WI38 (cell line): ENCODE results near the gene NPHP4.

Experiments used
- H3K4me3 ChIP-seq: 2 replicates; pipeline ENCODE4 v1.5.1; 2011; ENCODE audit warnings: low read depth, mild to moderate bottlenecking, control low read depth, low read length
- CTCF ChIP-seq: IDR thresholded peaks from 2 replicates; pipeline ENCODE4 v1.5.1; 2012; ENCODE audit warnings: low read depth, mild to moderate bottlenecking, control low read depth, low read length

Gene NPHP4

GRCh38 chr1:5983361-5984103 lies 8.7 kb downstream of the NPHP4 start:
- no peak overlapping the region for H3K4me3 ChIP-seq
- TF ChIP-seq CTCF: no peak

GRCh38 chr1:5982868-5983267 lies 9.4 kb downstream of the NPHP4 start:
- no peak for TF ChIP-seq CTCF
- H3K4me3 ChIP-seq: no peak overlapping the region

GRCh38 chr1:5982276-5982675 lies 9.9 kb downstream of the NPHP4 start:
- TF ChIP-seq CTCF: no peak
- no peak overlapping the region for H3K4me3 ChIP-seq

GRCh38 chr1:5981009-5981380 lies 11.2 kb downstream of the NPHP4 start:
- TF ChIP-seq CTCF: no peak
- no peak overlapping the region for H3K4me3 ChIP-seq

- TF ChIP-seq CTCF: no peak
- H3K4me3 ChIP-seq: no peak overlapping the region
These were observed 11.8 kb downstream of the NPHP4 start for GRCh38 chr1:5980314-5981008.

GRCh38 chr1:5979536-5980313 lies 12.5 kb downstream of the NPHP4 start:
- H3K4me3 ChIP-seq: no peak overlapping the region
- TF ChIP-seq CTCF: no peak

GRCh38 chr1:5978452-5978851 lies 13.8 kb downstream of the NPHP4 start:
- H3K4me3 ChIP-seq: no peak overlapping the region
- no peak for TF ChIP-seq CTCF
